Neural cell (in vitro differentiated cells): ENCODE results near the gene ING4. TPM values are rescaled to one million over a fixed set of nuclear protein-coding genes. Genes with fewer than 3 reads are reported as not detected.

Experiments used
- H2AFZ ChIP-seq: fragments of 200-600, 300-800 bp; sonication (generic), shearing (Covaris generic); 2 replicates; pipeline ENCODE4 v1.6.0; 2014; ENCODE audit warnings: low read depth, mild to moderate bottlenecking, antibody characterized with exemption, low read length, moderate library complexity
- H3F3A ChIP-seq: fragments of 200-600 bp; shearing (Covaris generic); 2 replicates; pipeline ENCODE4 v1.6.1; 2016; ENCODE audit warnings: mild to moderate bottlenecking, moderate library complexity, mixed read lengths, antibody characterized with exemption, low read length; ENCODE audit not compliant: insufficient read depth, poor library complexity, severe bottlenecking
- H3K27ac ChIP-seq: fragments of 200-600, 300-800 bp; sonication (generic), shearing (Covaris generic); 2 replicates; pipeline ENCODE4 v1.5.1; 2014; ENCODE audit warnings: mild to moderate bottlenecking, low read length, moderate library complexity
- H3K27me3 ChIP-seq: fragments of 300-800, 200-600 bp; sonication (generic), shearing (Covaris generic); 2 replicates; pipeline ENCODE4 v1.6.0; 2014; ENCODE audit warnings: mild to moderate bottlenecking, low read depth, low read length, moderate library complexity; ENCODE audit not compliant: insufficient read depth
- H3K36me3 ChIP-seq: fragments of 300-800, 200-600 bp; sonication (generic), shearing (Covaris generic); 2 replicates; pipeline ENCODE4 v1.5.1; 2014; ENCODE audit warnings: mild to moderate bottlenecking, antibody characterized with exemption, low read length, moderate library complexity; ENCODE audit not compliant: insufficient read depth
- H3K4me2 ChIP-seq: fragments of 300-800, 200-600 bp; sonication (generic), shearing (Covaris generic); 2 replicates; pipeline ENCODE4 v1.6.0; 2014; ENCODE audit warnings: mild to moderate bottlenecking, low read length
- H3K4me3 ChIP-seq: fragments of 300-800, 200-600 bp; sonication (generic), shearing (Covaris generic); 2 replicates; pipeline ENCODE4 v1.5.1; 2014; ENCODE audit warnings: mild to moderate bottlenecking, low read length, moderate library complexity
- H3K79me2 ChIP-seq: fragments of 200-600 bp; shearing (Covaris generic); replicated peaks from 2 replicates; pipeline ENCODE4 v1.6.0; 2014; ENCODE audit warnings: mild to moderate bottlenecking, low read length, moderate library complexity; ENCODE audit not compliant: insufficient read depth
- H3K9ac ChIP-seq: fragments of 300-800, 200-600 bp; sonication (generic), shearing (Covaris generic); 2 replicates; pipeline ENCODE4 v1.6.1; 2016; ENCODE audit warnings: mild to moderate bottlenecking, low read length, mixed read lengths
- H3K9me2 ChIP-seq: fragments of 200-600 bp; shearing (Covaris generic); 2 replicates; pipeline ENCODE4 v1.6.1; 2016; ENCODE audit warnings: mild to moderate bottlenecking, low read length, mixed read lengths; ENCODE audit not compliant: insufficient read depth
- H3K9me3 ChIP-seq: fragments of 200-600, 300-800 bp; sonication (generic), shearing (Covaris generic); 2 replicates; pipeline ENCODE4 v1.6.1; 2016; ENCODE audit warnings: mild to moderate bottlenecking, mixed run types, low read length, moderate library complexity, mixed read lengths
- H4K20me1 ChIP-seq: fragments of 200-600 bp; shearing (Covaris generic); 2 replicates; pipeline ENCODE4 v1.6.1; 2016; ENCODE audit warnings: mild to moderate bottlenecking, mixed run types; ENCODE audit not compliant: insufficient read depth
- EP300 ChIP-seq: fragments of 450-650 bp; conservative IDR thresholded peaks from 2 replicates; pipeline ENCODE4 v1.6.1; 2014; ENCODE audit warnings: antibody characterized with exemption, mild to moderate bottlenecking, moderate library complexity; ENCODE audit not compliant: poor library complexity, severe bottlenecking
- EZH2 ChIP-seq: fragments of 200-600, 300-800 bp; shearing (Covaris generic), sonication (generic); IDR thresholded peaks from 2 replicates; pipeline ENCODE4 v1.6.1; 2014; ENCODE audit warnings: antibody characterized with exemption, low read length, borderline replicate concordance, mild to moderate bottlenecking; ENCODE audit not compliant: insufficient read depth, poor library complexity, severe bottlenecking
- MXI1 ChIP-seq: fragments of 450-650 bp; conservative IDR thresholded peaks from 2 replicates; pipeline ENCODE4 v1.6.1; 2014; ENCODE audit warnings: antibody characterized with exemption, mild to moderate bottlenecking; ENCODE audit not compliant: poor library complexity, severe bottlenecking
- POLR2AphosphoS5 ChIP-seq: IDR thresholded peaks from 2 replicates; pipeline ENCODE4 v1.6.1; 2012
- RAD21 ChIP-seq: fragments of 450-650 bp; conservative IDR thresholded peaks from 2 replicates; pipeline ENCODE4 v1.6.1; 2014; ENCODE audit warnings: antibody characterized with exemption, mild to moderate bottlenecking, moderate library complexity
- REST ChIP-seq: IDR thresholded peaks from 2 replicates; pipeline ENCODE4 v1.6.1; 2012; ENCODE audit warnings: borderline replicate concordance
- SMC3 ChIP-seq: fragments of 450-650 bp; conservative IDR thresholded peaks from 2 replicates; pipeline ENCODE4 v1.6.1; 2014; ENCODE audit warnings: antibody characterized with exemption, mild to moderate bottlenecking, moderate library complexity; ENCODE audit not compliant: poor library complexity
- TAF1 ChIP-seq: IDR thresholded peaks from 2 replicates; pipeline ENCODE4 v1.6.1; 2012; ENCODE audit warnings: low read depth
- polyA plus RNA-seq: library from polyadenylated mRNA; depleted of rRNA; stranded (reverse); fragments of >200 nt; gene quantifications from 2 replicates; pipeline ENCODE4 v1.2.3, GENCODE V29; 2014
- TF ChIP-seq, protein P1 (sequence below): fragments of 450-650 bp; IDR thresholded peaks from 2 replicates; pipeline ENCODE4 v1.5.1; 2014; ENCODE audit warnings: antibody characterized with exemption, mild to moderate bottlenecking, moderate library complexity; ENCODE audit not compliant: poor library complexity, severe bottlenecking

The ING4 gene
- polyA plus RNA-seq, 1 donor from 2014 or later: 540 TPM

DNA sequence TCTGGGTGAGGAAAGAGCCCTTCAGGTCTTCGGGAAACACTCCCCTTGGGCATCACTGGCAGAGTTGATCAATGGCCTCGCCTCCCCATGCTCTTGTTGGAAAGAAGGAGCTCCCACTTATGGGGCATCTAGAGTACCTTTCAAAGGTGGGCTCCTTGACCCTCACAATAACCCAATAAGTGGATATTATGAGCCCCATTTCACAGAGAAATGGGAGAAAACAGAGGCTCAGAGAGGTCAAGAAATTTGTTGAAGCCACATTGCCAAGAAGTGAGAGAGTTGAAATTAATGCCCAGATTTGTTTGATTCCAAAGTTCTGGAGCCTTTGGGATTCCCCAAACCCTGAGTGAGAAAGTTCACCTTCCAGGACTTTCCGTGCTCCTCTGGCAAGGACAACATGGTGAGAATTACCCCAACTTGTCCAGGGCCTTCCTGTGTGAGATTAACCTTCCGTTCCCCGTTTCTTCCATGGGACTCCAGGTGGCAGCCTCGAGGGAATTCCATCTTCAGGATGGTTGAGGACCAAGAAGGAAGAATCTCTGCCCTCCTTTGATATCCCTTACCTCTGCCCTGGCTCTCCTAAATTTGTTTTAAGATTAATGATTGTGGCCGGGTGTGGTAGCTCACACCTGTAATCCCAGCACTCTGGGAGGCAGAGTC is 48.3 kb downstream of the ING4 start:
- Histone ChIP-seq H4K20me1 (no peaks in the 10 kb centered on the region), H3K4me2 (no peak overlapping the region), H3K4me3 (no peak overlapping the region), H3K79me2 (no peaks in the 10 kb centered on the region), H3K9me2 (no peaks in the 10 kb centered on the region), H3K27ac (peak overlapping the region; percentile 94), H3K9me3 (no peaks in the 10 kb centered on the region), H3K36me3 (no peaks in the 10 kb centered on the region), H3K9ac (peak overlapping the region; percentile 81), H3K27me3 (no peaks in the 10 kb centered on the region), H2AFZ (peak overlapping the region; percentile 66), H3F3A (peaks cover 20% of the 10 kb centered on the region)
- peak; percentile 29 for TF ChIP-seq TAF1
- no peak for TF ChIP-seq SMC3

DNA sequence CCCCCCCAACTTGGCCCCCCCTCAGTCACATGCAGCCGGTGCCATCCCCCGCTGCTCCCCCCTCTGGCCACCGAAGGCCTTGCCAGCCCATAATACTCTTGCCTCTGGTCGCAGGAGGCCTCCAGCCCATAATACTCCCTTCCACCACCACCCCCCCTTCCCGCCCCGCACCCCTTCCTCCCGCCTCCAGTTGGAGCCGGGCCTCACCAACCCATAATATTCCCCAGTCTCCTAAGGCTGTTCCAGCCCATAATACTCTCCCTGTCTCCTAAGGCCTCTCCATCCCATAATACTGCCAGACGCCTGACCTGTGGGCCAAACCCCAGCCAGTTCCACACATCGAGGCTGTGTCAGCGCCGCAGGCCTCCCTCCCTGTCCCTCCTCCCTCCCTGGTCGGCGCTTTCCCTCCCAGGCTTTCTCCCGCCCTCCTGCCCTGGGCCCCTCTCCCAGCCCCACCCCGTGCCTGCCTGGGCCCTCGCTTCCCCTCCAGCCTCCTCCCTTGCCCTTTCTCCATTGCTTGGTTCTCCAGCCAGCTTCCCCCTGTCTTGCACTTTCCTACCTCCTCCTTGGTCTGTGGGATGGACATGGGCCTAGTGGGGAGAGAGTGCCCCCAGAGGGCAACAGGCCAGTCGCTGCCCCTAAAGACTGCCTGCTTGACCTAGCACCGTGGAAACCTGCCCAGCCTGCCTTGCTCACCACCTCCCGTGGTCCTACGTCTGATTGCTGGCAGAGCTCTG is 49.0 kb downstream of the ING4 start:
- H3F3A ChIP-seq: peaks cover 20% of the 10 kb centered on the region
- no peaks in the 10 kb centered on the region for H3K27me3 ChIP-seq
- no peaks in the 10 kb centered on the region for H3K79me2 ChIP-seq
- no peak overlapping the region for H3K4me2 ChIP-seq
- H3K4me3 ChIP-seq: peak overlapping the region; percentile 23
- H3K36me3 ChIP-seq: no peaks in the 10 kb centered on the region
- TF ChIP-seq REST: no peak
- TF ChIP-seq EP300: no peak
- TF ChIP-seq EZH2: no peak
- TF ChIP-seq SMC3: no peak
- TF ChIP-seq MXI1: no peak
- peak; percentile 28 for TF ChIP-seq POLR2AphosphoS5
- TF ChIP-seq TAF1: no peak
- TF ChIP-seq RAD21: no peak
- TF ChIP-seq, protein P1, sequence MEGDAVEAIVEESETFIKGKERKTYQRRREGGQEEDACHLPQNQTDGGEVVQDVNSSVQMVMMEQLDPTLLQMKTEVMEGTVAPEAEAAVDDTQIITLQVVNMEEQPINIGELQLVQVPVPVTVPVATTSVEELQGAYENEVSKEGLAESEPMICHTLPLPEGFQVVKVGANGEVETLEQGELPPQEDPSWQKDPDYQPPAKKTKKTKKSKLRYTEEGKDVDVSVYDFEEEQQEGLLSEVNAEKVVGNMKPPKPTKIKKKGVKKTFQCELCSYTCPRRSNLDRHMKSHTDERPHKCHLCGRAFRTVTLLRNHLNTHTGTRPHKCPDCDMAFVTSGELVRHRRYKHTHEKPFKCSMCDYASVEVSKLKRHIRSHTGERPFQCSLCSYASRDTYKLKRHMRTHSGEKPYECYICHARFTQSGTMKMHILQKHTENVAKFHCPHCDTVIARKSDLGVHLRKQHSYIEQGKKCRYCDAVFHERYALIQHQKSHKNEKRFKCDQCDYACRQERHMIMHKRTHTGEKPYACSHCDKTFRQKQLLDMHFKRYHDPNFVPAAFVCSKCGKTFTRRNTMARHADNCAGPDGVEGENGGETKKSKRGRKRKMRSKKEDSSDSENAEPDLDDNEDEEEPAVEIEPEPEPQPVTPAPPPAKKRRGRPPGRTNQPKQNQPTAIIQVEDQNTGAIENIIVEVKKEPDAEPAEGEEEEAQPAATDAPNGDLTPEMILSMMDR: peak; percentile 36
- H3K9me3 ChIP-seq: no peaks in the 10 kb centered on the region
- H2AFZ ChIP-seq: peak overlapping the region; percentile 66
- peak overlapping the region; percentile 81 for H3K9ac ChIP-seq
- H3K27ac ChIP-seq: peak overlapping the region; percentile 94
- H4K20me1 ChIP-seq: no peaks in the 10 kb centered on the region
- H3K9me2 ChIP-seq: no peaks in the 10 kb centered on the region
